Sigmoid colon (tissue), 7 donors: ENCODE results near the gene APBB2. TPM values are rescaled to one million over a fixed set of nuclear protein-coding genes. Genes with fewer than 3 reads are reported as not detected.
"Not testable (repeated sequence)": the region's sequence is repeated elsewhere in the genome, so short reads cannot be mapped to it uniquely, and the experiment has no call there.

ENCODE experiments used
- DNase-seq: peaks from one replicate; pipeline ENCODE4 v3.0.0-alpha.2; 2019
- H3K27ac ChIP-seq, 4 donors: fragments of 200-600 bp; sonication (generic); one replicate each; pipeline ENCODE4 v1.5.1; 2016 to 2019; ENCODE audit warnings: mild to moderate bottlenecking in 1 of 4
- H3K27me3 ChIP-seq, 3 donors: fragments of 200-600 bp; sonication (generic); one replicate each; pipeline ENCODE4 v1.5.1; 2019; ENCODE audit warnings: mild to moderate bottlenecking in 1 of 3
- H3K36me3 ChIP-seq, 4 donors: fragments of 200-600 bp; sonication (generic); one replicate each; pipeline ENCODE4 v1.5.1; 2016 to 2019
- H3K4me1 ChIP-seq, 4 donors: fragments of 200-600 bp; sonication (generic); one replicate each; pipeline ENCODE4 v1.5.1; 2017 to 2019
- H3K4me3 ChIP-seq, 4 donors: fragments of 200-600 bp; sonication (generic); one replicate each; pipeline ENCODE4 v1.5.1; 2017 to 2019; ENCODE audit warnings: mild to moderate bottlenecking in 2 of 4, moderate library complexity in 1 of 4
- H3K9me3 ChIP-seq, 4 donors: fragments of 200-600 bp in 3 of 4; sonication (generic) in 3 of 4; one replicate each; pipeline versions ENCODE4 v1.5.1 to v1.6.1; 2013 to 2019
- EP300 ChIP-seq, 4 donors: sonication (generic); formaldehyde crosslinking; IDR thresholded peaks; one replicate each; pipeline ENCODE4 v1.6.1; 2017; ENCODE audit warnings: antibody characterized with exemption in 4 of 4
- POLR2A ChIP-seq, 2 donors: fragments of 450-650 bp; IDR thresholded peaks; one replicate each; pipeline ENCODE4 v1.6.1; 2016; ENCODE audit warnings: antibody characterized with exemption in 2 of 2, mild to moderate bottlenecking in 2 of 2, moderate library complexity in 2 of 2
- POLR2AphosphoS5 ChIP-seq, 4 donors: sonication (generic); formaldehyde crosslinking; IDR thresholded peaks; one replicate each; pipeline ENCODE4 v1.6.1; 2017; ENCODE audit warnings: antibody characterized with exemption in 4 of 4
- WGBS, 2 donors: extraction: QIAGEN DNeasy Blood & Tissue Kit; methylation state at CpG; one replicate each; pipeline ENCODE4 v1.1.7; 2013; 5-methylcytosine and 5-hydroxymethylcytosine counted together
- intact Hi-C: fragments of 100-400 bp; cut with DNase I; formaldehyde crosslinking; loops from one replicate; pipeline ENCODE4 v1.15.1; 2023
- polyA plus RNA-seq, 3 donors: library from polyadenylated mRNA; stranded (reverse); fragments of 200-250 nt; gene quantifications; one replicate each; pipeline ENCODE4 v1.2.3, GENCODE V29; 2013
- total RNA-seq, 4 donors: library from RNA; depleted of rRNA; stranded (reverse); fragments of >200 nt; gene quantifications; one replicate each; pipeline ENCODE4 v1.1.0, GENCODE V29; 2016
- TF ChIP-seq, protein P1 (sequence below), 4 experiments: fragments of 450-650 bp in 3 of 4; fragments of 200-600 bp in 1 of 4; IDR thresholded peaks; one replicate each; pipeline ENCODE4 v1.5.1; 2016 to 2019; ENCODE audit warnings: antibody characterized with exemption in 4 of 4, mild to moderate bottlenecking in 3 of 4, moderate library complexity in 2 of 4
- donor health status: healthy with polysubstance abuse.
- donor health status: Bipolar disorder and iron deficiency.
- donor health status: healthy.

APBB2 gene
- total and polyA plus RNA-seq, 7 donors = 7.8 to 108 (median 69.1) TPM

GRCh38 chr4:40908702-40909362 is 305.5 kb downstream of the APBB2 start:
- DNase-seq = peak; percentile 78

GRCh38 chr4:40908297-40908696 is 306.0 kb downstream of the APBB2 start:
- intact Hi-C loops = loop anchor here (10.0 kb wide), 1 partner anchor 737 kb away; no protein-coding TSS in a partner anchor
- Histone ChIP-seq H3K36me3 (no peaks in the 10 kb centered on the region), H3K27me3 (no peaks in the 10 kb centered on the region), H3K9me3 (no peaks in the 10 kb centered on the region), H3K4me1 (peaks cover 0 to 25% (median 13%) of the 10 kb centered on the region in 4 donors), H3K4me3 (no peak overlapping the region), H3K27ac (peak overlapping the region in 1 of 4 donors; percentile 68)
- 27 to 69% methylated on average over 12 of the region's 12 CpGs for WGBS, 2 donors
- peak; percentile 46 for DNase-seq
- TF ChIP-seq, protein P1, sequence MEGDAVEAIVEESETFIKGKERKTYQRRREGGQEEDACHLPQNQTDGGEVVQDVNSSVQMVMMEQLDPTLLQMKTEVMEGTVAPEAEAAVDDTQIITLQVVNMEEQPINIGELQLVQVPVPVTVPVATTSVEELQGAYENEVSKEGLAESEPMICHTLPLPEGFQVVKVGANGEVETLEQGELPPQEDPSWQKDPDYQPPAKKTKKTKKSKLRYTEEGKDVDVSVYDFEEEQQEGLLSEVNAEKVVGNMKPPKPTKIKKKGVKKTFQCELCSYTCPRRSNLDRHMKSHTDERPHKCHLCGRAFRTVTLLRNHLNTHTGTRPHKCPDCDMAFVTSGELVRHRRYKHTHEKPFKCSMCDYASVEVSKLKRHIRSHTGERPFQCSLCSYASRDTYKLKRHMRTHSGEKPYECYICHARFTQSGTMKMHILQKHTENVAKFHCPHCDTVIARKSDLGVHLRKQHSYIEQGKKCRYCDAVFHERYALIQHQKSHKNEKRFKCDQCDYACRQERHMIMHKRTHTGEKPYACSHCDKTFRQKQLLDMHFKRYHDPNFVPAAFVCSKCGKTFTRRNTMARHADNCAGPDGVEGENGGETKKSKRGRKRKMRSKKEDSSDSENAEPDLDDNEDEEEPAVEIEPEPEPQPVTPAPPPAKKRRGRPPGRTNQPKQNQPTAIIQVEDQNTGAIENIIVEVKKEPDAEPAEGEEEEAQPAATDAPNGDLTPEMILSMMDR (IDR thresholded peaks at IDR 0.05) = no peak
- TF ChIP-seq POLR2A (IDR thresholded peaks at IDR 0.05) = no peak
- no peak for TF ChIP-seq POLR2AphosphoS5 (IDR thresholded peaks at IDR 0.05)
- TF ChIP-seq EP300 (IDR thresholded peaks at IDR 0.05) = no peak

More at GRCh38 chr4:40908702-40909362, 305.5 kb downstream of the APBB2 start:
- H3K4me1 ChIP-seq = peaks cover 0 to 25% (median 13%) of the 10 kb centered on the region in 4 donors
- H3K27ac ChIP-seq = peak overlapping the region in 2 of 4 donors; percentile 11 to 68
- H3K36me3 ChIP-seq = no peaks in the 10 kb centered on the region
- H3K4me3 ChIP-seq = no peak overlapping the region
- intact Hi-C loops = loop anchor here (10.0 kb wide), 1 partner anchor 736 kb away; no protein-coding TSS in a partner anchor
- no peak for TF ChIP-seq POLR2A (IDR thresholded peaks at IDR 0.05)
- TF ChIP-seq, protein P1 (IDR thresholded peaks at IDR 0.05) = peak; percentile 61 to 85 (median 77)
- WGBS, 2 donors = 42 to 44% methylated on average over 12 of the region's 12 CpGs
- H3K27me3 ChIP-seq = no peaks in the 10 kb centered on the region
- H3K9me3 ChIP-seq = no peaks in the 10 kb centered on the region

DNA sequence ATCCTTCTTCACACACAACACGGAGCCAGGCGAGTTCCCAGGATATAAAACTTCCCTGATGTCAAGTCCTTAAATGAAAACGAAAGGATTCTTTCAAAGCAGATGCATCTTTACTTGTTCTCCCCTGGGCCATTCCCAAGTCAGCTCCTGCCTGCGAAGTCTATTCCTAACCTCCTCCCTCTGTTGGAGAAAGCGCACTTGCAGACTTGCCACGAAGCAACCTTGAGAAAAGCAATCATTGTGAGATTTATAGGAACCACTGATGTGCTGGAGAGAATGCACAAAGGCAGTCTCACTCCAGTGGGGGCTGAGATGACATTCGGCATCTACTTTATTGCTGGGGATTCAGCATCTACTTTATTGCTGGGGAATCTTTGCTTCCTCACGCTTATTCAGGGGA is 308.9 kb downstream of the APBB2 start:
- H3K27ac ChIP-seq = no peak overlapping the region
- H3K4me3 ChIP-seq = no peak overlapping the region
- intact Hi-C loops = loop anchor here (10.0 kb wide), 1 partner anchor 739 kb away; no protein-coding TSS in a partner anchor
- TF ChIP-seq EP300 (IDR thresholded peaks at IDR 0.05) (no peak), POLR2A (IDR thresholded peaks at IDR 0.05) (no peak), POLR2AphosphoS5 (IDR thresholded peaks at IDR 0.05) (no peak)
- TF ChIP-seq, protein P1 (IDR thresholded peaks at IDR 0.05) = no peak
- peaks cover 0 to 10% (median 7%) of the 10 kb centered on the region in 4 donors for H3K4me1 ChIP-seq
- no peaks in the 10 kb centered on the region for H3K9me3 ChIP-seq
- peak; percentile 5 for DNase-seq
- WGBS, 2 donors = 92 to 96% methylated on average over 8 of the region's 8 CpGs
- no peaks in the 10 kb centered on the region for H3K27me3 ChIP-seq
- H3K36me3 ChIP-seq = no peaks in the 10 kb centered on the region

DNA sequence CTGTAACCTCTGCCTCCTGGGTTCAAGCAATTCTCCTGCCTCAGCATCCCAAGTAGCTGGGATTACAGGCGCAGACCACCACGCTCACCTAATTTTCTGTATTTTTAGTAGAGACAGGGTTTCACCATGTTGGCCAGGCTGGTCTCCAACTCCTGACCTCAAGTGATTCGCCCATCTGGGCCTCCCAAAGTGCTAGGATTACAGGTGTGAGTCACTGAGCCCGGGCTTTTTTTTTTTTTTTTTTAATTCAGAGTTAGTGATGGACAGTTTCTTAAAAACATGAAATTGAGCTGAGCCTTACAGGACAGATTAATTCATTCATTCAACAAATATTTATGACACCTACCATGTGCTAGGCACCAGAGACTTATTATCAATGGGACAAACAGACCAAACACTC is 313.8 kb downstream of the APBB2 start:
- H3K4me1 ChIP-seq, H3K36me3 ChIP-seq, H3K27me3 ChIP-seq, H3K27ac ChIP-seq, H3K4me3 ChIP-seq, H3K9me3 ChIP-seq: not testable (repeated sequence)
- intact Hi-C loops = loop anchor here (10.0 kb wide), 1 partner anchor 744 kb away; no protein-coding TSS in a partner anchor
- DNase-seq = peak; percentile 2
- 92 to 93% methylated on average over 4 of the region's 4 CpGs for WGBS, 2 donors

DNA sequence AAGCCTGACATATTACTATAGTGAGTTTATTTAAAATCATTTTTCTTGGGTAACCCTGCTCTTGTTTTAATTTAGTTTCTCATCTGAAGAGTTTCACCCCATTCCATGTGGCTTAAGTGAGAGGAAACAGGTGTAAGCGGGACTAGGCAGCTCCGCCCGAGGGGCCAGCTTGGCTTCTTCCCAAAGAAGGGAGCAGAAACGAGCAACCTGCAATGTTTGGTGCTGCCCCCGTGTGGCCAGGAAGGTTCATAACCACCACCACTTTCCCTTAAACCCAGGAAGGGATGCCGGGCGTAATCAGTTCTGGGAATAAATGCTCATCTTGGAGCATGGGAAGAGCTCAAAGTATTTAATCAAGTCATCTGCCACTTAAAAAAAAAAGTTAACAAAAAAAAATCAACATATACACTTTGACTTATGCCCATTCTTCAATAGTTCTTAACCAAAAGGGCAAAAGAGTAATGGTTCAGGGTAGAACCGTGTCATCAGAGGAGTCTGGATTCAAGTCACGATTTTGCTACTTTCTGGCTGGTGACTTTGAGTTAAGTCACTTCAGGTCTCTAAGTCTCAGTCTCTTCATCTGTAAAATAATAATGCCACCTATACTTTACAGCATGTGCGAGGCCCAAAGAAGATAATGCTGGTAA is 316.7 kb downstream of the APBB2 start:
- no peaks in the 10 kb centered on the region for H3K9me3 ChIP-seq
- peaks cover 0 to 27% (median 6%) of the 10 kb centered on the region in 4 donors for H3K36me3 ChIP-seq
- 31 to 38% methylated on average over 10 of the region's 10 CpGs for WGBS, 2 donors
- H3K4me3 ChIP-seq = no peak overlapping the region
- no peak for TF ChIP-seq EP300 (IDR thresholded peaks at IDR 0.05)
- TF ChIP-seq, protein P1 (IDR thresholded peaks at IDR 0.05) = peak; percentile 35 to 68 (median 54)
- no peak for TF ChIP-seq POLR2AphosphoS5 (IDR thresholded peaks at IDR 0.05)
- intact Hi-C loops = loop anchor here (1.0 to 5.0 kb wide), 2 partner anchors 55 to 160 kb away; no protein-coding TSS in a partner anchor
- no peaks in the 10 kb centered on the region for H3K4me1 ChIP-seq
- DNase-seq = peak; percentile 71
- H3K27me3 ChIP-seq = no peaks in the 10 kb centered on the region
- no peak overlapping the region for H3K27ac ChIP-seq
